Liver (tissue), 9 donors: ENCODE data around the gene CHKA. TPM values are rescaled to one million over a fixed set of nuclear protein-coding genes. Genes with fewer than 3 reads are reported as not detected.

Source experiments
- DNase-seq: peaks from one replicate; pipeline ENCODE4 v3.0.0-alpha.2; 2017; ENCODE audit warnings: low spot score
- H3K27ac ChIP-seq, 2 donors: one replicate each; pipeline ENCODE4 v1.7.0; 2013; ENCODE audit warnings: inconsistent platforms in 2 of 2, low read length in 2 of 2, control low read depth in 1 of 2, low read depth in 1 of 2, mild to moderate bottlenecking in 1 of 2
- H3K27me3 ChIP-seq, 4 donors: one replicate each; pipeline versions ENCODE4 v1.6.1 to v1.7.0; 2013; ENCODE audit warnings: low read length in 3 of 4, inconsistent platforms in 1 of 4, mild to moderate bottlenecking in 1 of 4, moderate library complexity in 1 of 4; ENCODE audit not compliant: control insufficient read depth in 4 of 4, insufficient read depth in 4 of 4
- H3K36me3 ChIP-seq, 4 donors: one replicate each; pipeline versions ENCODE4 v1.6.1 to v1.7.0; 2013; ENCODE audit warnings: low read length in 3 of 4, mild to moderate bottlenecking in 3 of 4, low read depth in 1 of 4, moderate library complexity in 1 of 4; ENCODE audit not compliant: control insufficient read depth in 4 of 4, insufficient read depth in 3 of 4
- H3K4me1 ChIP-seq, 4 donors: one replicate each; pipeline versions ENCODE4 v1.6.1 to v1.7.0; 2013; ENCODE audit warnings: low read length in 3 of 4, mild to moderate bottlenecking in 3 of 4, moderate library complexity in 1 of 4; ENCODE audit not compliant: control insufficient read depth in 4 of 4, insufficient read depth in 4 of 4
- H3K4me3 ChIP-seq, 3 donors: one replicate each; pipeline versions ENCODE4 v1.6.1 to v1.7.0; 2013; ENCODE audit warnings: low read length in 3 of 3, control low read depth in 1 of 3, low read depth in 1 of 3, mild to moderate bottlenecking in 1 of 3
- H3K9ac ChIP-seq, 2 donors: one replicate each; pipeline ENCODE4 v1.7.0; 2013; ENCODE audit warnings: low read length in 2 of 2, mild to moderate bottlenecking in 2 of 2, moderate library complexity in 2 of 2, control low read depth in 1 of 2, low read depth in 1 of 2
- H3K9me3 ChIP-seq, 4 donors: one replicate each; pipeline versions ENCODE4 v1.6.1 to v1.7.0; 2013; ENCODE audit warnings: low read length in 3 of 4; ENCODE audit not compliant: control insufficient read depth in 4 of 4
- EGR1 ChIP-seq, 2 donors: IDR thresholded peaks; 2 replicates each; pipeline ENCODE4 v1.6.1; 2016 to 2018; ENCODE audit warnings: antibody characterized with exemption in 2 of 2, low read depth in 2 of 2
- FOXA1 ChIP-seq: IDR thresholded peaks from 2 replicates; pipeline ENCODE4 v1.6.1; 2016; ENCODE audit warnings: antibody characterized with exemption
- FOXA2 ChIP-seq: IDR thresholded peaks from 2 replicates; pipeline ENCODE4 v1.6.1; 2016; ENCODE audit warnings: antibody characterized with exemption
- GABPA ChIP-seq, 2 donors: IDR thresholded peaks in 1 of 2; conservative IDR thresholded peaks in 1 of 2; 2 replicates each; pipeline ENCODE4 v1.6.1; 2016; ENCODE audit warnings: antibody characterized with exemption in 2 of 2, mild to moderate bottlenecking in 1 of 2, moderate library complexity in 1 of 2
- HNF4A ChIP-seq, 2 donors: conservative IDR thresholded peaks; 2 replicates each; pipeline ENCODE4 v1.6.1; 2016; ENCODE audit warnings: antibody characterized with exemption in 2 of 2, mild to moderate bottlenecking in 2 of 2
- JUND ChIP-seq, 2 donors: IDR thresholded peaks; 2 replicates each; pipeline ENCODE4 v1.6.1; 2016; ENCODE audit warnings: antibody characterized with exemption in 2 of 2
- NR2F2 ChIP-seq: IDR thresholded peaks from 2 replicates; pipeline ENCODE4 v1.6.1; 2016; ENCODE audit warnings: antibody characterized with exemption
- RAD21 ChIP-seq, 2 donors: IDR thresholded peaks; 2 replicates each; pipeline ENCODE4 v1.6.1; 2016; ENCODE audit warnings: antibody characterized with exemption in 2 of 2, mild to moderate bottlenecking in 2 of 2
- RXRA ChIP-seq, 2 donors: IDR thresholded peaks; 2 replicates each; pipeline ENCODE4 v1.6.1; 2017 to 2018; ENCODE audit warnings: antibody characterized with exemption in 2 of 2, mild to moderate bottlenecking in 1 of 2
- SP1 ChIP-seq: IDR thresholded peaks from 2 replicates; pipeline ENCODE4 v1.6.1; 2018; ENCODE audit warnings: antibody characterized with exemption, mild to moderate bottlenecking
- YY1 ChIP-seq: IDR thresholded peaks from 2 replicates; pipeline ENCODE4 v1.6.1; 2016; ENCODE audit warnings: antibody characterized with exemption, mild to moderate bottlenecking
- WGBS: extraction: QIAGEN DNeasy Blood & Tissue Kit; methylation state at CpG from one replicate; pipeline ENCODE4 v1.1.7; 2013; 5-methylcytosine and 5-hydroxymethylcytosine counted together
- polyA plus RNA-seq, 2 donors: library from polyadenylated mRNA; stranded (reverse) in 1 of 2; unstranded in 1 of 2; fragments of 200-250 nt in 1 of 2; fragments of >200 nt in 1 of 2; fragmentation: Nextera tagmentation in 1 of 2; extraction: Ambion mirVana in 1 of 2; gene quantifications; one replicate each; pipeline versions ENCODE4 v1.2.1 to v1.2.3, GENCODE V29; 2013 to 2015
- total RNA-seq, 2 donors: library from RNA; depleted of rRNA; stranded (reverse); fragments of >200 nt; gene quantifications; one replicate each; pipeline ENCODE4 v1.2.3, GENCODE V29; 2014
- TF ChIP-seq, protein P1 (sequence below): fragments of 150-350 bp; IDR thresholded peaks from 2 replicates; pipeline ENCODE4 v1.5.1; 2017; ENCODE audit warnings: improper control_type of control experiment, low read depth, low read length; ENCODE audit not compliant: missing input control
- TF ChIP-seq, protein P2 (sequence below): IDR thresholded peaks from 2 replicates; pipeline ENCODE4 v1.6.1; 2016; ENCODE audit warnings: antibody characterized with exemption
- TF ChIP-seq, protein P3 (sequence below): IDR thresholded peaks from 2 replicates; pipeline ENCODE4 v1.6.1; 2016; ENCODE audit warnings: antibody characterized with exemption, mild to moderate bottlenecking
- TF ChIP-seq, protein P4 (sequence below): IDR thresholded peaks from 2 replicates; pipeline ENCODE4 v1.6.1; 2016; ENCODE audit warnings: antibody characterized with exemption
- TF ChIP-seq, protein P5 (sequence below): IDR thresholded peaks from 2 replicates; pipeline ENCODE4 v1.6.1; 2016; ENCODE audit warnings: antibody characterized with exemption
- donor health status: healthy.
- donor health status: healthy.
- donor health status: healthy.
- donor health status: healthy.
- donor health status: healthy.

CHKA gene
- total and polyA plus RNA-seq, 4 donors = 11.4 to 41.9 (median 17.3) TPM

DNA sequence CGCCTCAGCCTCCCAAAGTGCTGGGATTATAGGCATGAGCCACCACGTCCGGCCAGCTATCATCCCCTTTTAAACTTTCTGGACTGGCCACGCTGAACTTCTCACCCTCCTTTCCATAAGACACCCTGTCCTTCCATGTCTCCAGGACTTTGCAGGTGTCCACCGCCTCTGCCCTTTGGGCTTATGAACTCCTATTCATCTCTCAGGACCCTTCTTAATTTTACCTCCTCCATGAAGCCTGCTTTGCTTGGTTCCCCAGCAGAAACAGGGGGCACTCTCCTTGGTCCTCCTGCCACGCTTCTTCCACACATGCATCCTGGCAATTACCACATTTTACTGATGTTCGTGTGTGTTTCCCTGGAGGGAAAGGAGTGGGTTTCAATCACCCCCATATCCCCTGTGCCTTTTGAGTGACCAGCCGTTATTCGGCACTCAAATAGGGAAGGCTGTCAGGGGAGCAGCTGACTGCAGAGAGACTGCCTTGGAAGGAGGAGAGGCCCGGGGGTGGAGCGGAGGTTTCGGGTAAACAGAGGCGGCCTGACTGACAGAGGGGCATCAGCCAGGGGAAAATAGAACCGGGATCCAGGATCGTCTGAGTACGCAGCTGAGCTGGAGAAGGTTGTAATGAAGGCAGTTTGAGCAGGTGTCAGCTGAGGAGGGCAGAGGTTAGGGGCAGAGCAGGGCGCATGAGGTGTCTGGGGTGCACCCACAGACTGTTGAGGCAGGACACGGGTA is 27.1 kb upstream of the CHKA start:
- H3K9me3 ChIP-seq = no peaks in the 10 kb centered on the region
- TF ChIP-seq NR2F2 (no peak), HNF4A (conservative IDR thresholded peaks at IDR 0.05) (no peak), YY1 (no peak), JUND (IDR thresholded peaks at IDR 0.05) (no peak), FOXA1 (no peak), RXRA (IDR thresholded peaks at IDR 0.05) (no peak), SP1 (no peak), EGR1 (IDR thresholded peaks at IDR 0.05; ENCODE audit: low read depth in 2 of 2) (no peak)
- TF ChIP-seq, protein P1, sequence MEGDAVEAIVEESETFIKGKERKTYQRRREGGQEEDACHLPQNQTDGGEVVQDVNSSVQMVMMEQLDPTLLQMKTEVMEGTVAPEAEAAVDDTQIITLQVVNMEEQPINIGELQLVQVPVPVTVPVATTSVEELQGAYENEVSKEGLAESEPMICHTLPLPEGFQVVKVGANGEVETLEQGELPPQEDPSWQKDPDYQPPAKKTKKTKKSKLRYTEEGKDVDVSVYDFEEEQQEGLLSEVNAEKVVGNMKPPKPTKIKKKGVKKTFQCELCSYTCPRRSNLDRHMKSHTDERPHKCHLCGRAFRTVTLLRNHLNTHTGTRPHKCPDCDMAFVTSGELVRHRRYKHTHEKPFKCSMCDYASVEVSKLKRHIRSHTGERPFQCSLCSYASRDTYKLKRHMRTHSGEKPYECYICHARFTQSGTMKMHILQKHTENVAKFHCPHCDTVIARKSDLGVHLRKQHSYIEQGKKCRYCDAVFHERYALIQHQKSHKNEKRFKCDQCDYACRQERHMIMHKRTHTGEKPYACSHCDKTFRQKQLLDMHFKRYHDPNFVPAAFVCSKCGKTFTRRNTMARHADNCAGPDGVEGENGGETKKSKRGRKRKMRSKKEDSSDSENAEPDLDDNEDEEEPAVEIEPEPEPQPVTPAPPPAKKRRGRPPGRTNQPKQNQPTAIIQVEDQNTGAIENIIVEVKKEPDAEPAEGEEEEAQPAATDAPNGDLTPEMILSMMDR = no peak
- TF ChIP-seq, protein P2, sequence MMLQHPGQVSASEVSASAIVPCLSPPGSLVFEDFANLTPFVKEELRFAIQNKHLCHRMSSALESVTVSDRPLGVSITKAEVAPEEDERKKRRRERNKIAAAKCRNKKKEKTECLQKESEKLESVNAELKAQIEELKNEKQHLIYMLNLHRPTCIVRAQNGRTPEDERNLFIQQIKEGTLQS = no peak
- TF ChIP-seq, protein P3, sequence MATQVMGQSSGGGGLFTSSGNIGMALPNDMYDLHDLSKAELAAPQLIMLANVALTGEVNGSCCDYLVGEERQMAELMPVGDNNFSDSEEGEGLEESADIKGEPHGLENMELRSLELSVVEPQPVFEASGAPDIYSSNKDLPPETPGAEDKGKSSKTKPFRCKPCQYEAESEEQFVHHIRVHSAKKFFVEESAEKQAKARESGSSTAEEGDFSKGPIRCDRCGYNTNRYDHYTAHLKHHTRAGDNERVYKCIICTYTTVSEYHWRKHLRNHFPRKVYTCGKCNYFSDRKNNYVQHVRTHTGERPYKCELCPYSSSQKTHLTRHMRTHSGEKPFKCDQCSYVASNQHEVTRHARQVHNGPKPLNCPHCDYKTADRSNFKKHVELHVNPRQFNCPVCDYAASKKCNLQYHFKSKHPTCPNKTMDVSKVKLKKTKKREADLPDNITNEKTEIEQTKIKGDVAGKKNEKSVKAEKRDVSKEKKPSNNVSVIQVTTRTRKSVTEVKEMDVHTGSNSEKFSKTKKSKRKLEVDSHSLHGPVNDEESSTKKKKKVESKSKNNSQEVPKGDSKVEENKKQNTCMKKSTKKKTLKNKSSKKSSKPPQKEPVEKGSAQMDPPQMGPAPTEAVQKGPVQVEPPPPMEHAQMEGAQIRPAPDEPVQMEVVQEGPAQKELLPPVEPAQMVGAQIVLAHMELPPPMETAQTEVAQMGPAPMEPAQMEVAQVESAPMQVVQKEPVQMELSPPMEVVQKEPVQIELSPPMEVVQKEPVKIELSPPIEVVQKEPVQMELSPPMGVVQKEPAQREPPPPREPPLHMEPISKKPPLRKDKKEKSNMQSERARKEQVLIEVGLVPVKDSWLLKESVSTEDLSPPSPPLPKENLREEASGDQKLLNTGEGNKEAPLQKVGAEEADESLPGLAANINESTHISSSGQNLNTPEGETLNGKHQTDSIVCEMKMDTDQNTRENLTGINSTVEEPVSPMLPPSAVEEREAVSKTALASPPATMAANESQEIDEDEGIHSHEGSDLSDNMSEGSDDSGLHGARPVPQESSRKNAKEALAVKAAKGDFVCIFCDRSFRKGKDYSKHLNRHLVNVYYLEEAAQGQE = no peak
- H3K4me3 ChIP-seq = no peak overlapping the region
- H3K27me3 ChIP-seq = no peaks in the 10 kb centered on the region
- no peak overlapping the region for H3K27ac ChIP-seq
- H3K4me1 ChIP-seq = peaks cover 16 to 35% (median 27%) of the 10 kb centered on the region in 4 donors
- DNase-seq = no peak
- H3K36me3 ChIP-seq = no peaks in the 10 kb centered on the region
- no peak overlapping the region for H3K9ac ChIP-seq
- 91% methylated on average over 18 of the region's 18 CpGs for WGBS

DNA sequence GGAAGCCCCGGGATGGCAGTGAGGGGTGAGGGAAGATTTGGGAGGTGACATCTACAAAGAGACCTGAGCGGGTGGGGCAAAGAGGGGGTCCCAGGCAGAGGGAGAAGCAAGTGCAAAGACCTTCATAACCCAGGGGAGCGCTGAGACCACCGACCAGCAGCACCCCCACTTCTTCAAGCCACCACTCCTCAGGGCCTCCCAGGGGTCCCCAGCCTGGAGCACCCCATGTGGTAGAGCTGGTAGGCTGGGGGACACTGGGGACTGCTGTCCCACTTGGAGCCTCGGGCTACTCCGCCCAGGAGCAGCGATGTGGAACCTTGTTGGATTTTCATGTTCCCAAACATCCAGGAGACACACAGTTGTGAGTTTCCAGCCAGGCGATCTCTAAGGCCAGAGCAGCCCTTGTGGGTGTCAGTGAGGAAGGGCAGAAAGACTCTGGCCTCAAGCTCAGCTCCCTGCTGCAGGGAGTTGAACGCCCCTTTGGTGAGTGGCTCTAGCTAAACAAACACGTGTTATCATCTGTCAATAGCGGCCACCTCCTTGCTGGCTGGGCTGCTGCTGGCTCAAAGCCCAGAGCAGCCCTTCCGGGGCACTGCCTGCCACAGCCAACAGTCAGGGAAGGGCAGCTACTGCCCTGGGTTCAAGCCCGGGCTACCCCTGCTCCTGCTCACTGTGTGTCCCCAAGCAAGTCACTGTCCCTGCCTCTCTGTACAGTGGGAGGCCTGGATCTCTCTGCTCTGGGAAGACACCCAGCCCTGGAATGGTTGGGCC is 25.7 kb upstream of the CHKA start:
- peak; percentile 74 for DNase-seq
- Histone ChIP-seq H3K27ac (peak overlapping the region; percentile 88 to 98), H3K27me3 (no peaks in the 10 kb centered on the region), H3K9me3 (no peaks in the 10 kb centered on the region), H3K4me3 (no peak overlapping the region), H3K4me1 (peaks cover 23 to 47% (median 35%) of the 10 kb centered on the region in 4 donors), H3K36me3 (no peaks in the 10 kb centered on the region), H3K9ac (peak overlapping the region in 1 of 2 donors; percentile 54)
- WGBS = 24% methylated on average over 13 of the region's 13 CpGs
- peak; percentile 99 for TF ChIP-seq FOXA1
- TF ChIP-seq FOXA2 = peak; percentile 99
- peak; percentile 48 to 73 for TF ChIP-seq RAD21 (IDR thresholded peaks at IDR 0.05)
- TF ChIP-seq, protein P3 = peak; percentile 81
- peak; percentile 74 to 85 for TF ChIP-seq JUND (IDR thresholded peaks at IDR 0.05)
- TF ChIP-seq, protein P2 = no peak
- TF ChIP-seq EGR1 (IDR thresholded peaks at IDR 0.05; ENCODE audit: low read depth in 2 of 2) = peak in 1 of 2 donors; percentile 57
- TF ChIP-seq RXRA (IDR thresholded peaks at IDR 0.05) = peak; percentile 100
- peak; percentile 64 for TF ChIP-seq YY1
- TF ChIP-seq, protein P4, sequence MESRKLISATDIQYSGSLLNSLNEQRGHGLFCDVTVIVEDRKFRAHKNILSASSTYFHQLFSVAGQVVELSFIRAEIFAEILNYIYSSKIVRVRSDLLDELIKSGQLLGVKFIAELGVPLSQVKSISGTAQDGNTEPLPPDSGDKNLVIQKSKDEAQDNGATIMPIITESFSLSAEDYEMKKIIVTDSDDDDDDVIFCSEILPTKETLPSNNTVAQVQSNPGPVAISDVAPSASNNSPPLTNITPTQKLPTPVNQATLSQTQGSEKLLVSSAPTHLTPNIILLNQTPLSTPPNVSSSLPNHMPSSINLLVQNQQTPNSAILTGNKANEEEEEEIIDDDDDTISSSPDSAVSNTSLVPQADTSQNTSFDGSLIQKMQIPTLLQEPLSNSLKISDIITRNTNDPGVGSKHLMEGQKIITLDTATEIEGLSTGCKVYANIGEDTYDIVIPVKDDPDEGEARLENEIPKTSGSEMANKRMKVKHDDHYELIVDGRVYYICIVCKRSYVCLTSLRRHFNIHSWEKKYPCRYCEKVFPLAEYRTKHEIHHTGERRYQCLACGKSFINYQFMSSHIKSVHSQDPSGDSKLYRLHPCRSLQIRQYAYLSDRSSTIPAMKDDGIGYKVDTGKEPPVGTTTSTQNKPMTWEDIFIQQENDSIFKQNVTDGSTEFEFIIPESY = peak; percentile 64
- peak; percentile 63 for TF ChIP-seq NR2F2
- TF ChIP-seq, protein P5, sequence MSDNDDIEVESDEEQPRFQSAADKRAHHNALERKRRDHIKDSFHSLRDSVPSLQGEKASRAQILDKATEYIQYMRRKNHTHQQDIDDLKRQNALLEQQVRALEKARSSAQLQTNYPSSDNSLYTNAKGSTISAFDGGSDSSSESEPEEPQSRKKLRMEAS = peak; percentile 96
- peak in 1 of 2 donors; percentile 68 for TF ChIP-seq GABPA (IDR thresholded peaks at IDR 0.05 in 1 of 2, conservative IDR thresholded peaks at IDR 0.05 in 1 of 2)
- peak; percentile 80 to 88 for TF ChIP-seq HNF4A (conservative IDR thresholded peaks at IDR 0.05)
